ENCODE results near the gene HIF1A.

The HIF1A gene

DNA sequence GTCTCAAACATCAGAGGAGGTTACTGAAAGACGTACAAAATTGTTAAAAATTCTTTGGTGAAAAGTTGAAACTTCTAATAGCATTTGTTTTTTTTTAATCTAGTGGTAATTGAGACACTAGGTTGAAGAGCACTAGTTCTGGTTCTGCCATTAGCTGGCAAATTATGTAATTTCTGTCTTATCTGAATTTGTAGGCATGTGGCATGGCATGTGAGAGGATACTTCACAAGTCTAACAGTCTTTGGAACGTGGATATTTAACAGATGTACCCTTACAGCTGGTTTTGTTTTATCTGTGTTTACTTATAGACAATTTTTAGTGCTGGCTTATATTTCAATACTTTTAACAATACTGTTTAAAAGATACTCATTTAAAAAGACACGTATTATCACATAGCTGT, 72.9 kb downstream of the HIF1A start:
- TF ChIP-seq, protein P1, sequence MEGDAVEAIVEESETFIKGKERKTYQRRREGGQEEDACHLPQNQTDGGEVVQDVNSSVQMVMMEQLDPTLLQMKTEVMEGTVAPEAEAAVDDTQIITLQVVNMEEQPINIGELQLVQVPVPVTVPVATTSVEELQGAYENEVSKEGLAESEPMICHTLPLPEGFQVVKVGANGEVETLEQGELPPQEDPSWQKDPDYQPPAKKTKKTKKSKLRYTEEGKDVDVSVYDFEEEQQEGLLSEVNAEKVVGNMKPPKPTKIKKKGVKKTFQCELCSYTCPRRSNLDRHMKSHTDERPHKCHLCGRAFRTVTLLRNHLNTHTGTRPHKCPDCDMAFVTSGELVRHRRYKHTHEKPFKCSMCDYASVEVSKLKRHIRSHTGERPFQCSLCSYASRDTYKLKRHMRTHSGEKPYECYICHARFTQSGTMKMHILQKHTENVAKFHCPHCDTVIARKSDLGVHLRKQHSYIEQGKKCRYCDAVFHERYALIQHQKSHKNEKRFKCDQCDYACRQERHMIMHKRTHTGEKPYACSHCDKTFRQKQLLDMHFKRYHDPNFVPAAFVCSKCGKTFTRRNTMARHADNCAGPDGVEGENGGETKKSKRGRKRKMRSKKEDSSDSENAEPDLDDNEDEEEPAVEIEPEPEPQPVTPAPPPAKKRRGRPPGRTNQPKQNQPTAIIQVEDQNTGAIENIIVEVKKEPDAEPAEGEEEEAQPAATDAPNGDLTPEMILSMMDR (IDR thresholded peaks at IDR 0.05; ENCODE audit: control insufficient read depth, extremely low read depth, insufficient read depth) = no peak
- no peak overlapping the region for H3K4me3 ChIP-seq (ENCODE audit: low read depth, low read length)
- no peak for DNase-seq (ENCODE audit: low read depth)

DNA sequence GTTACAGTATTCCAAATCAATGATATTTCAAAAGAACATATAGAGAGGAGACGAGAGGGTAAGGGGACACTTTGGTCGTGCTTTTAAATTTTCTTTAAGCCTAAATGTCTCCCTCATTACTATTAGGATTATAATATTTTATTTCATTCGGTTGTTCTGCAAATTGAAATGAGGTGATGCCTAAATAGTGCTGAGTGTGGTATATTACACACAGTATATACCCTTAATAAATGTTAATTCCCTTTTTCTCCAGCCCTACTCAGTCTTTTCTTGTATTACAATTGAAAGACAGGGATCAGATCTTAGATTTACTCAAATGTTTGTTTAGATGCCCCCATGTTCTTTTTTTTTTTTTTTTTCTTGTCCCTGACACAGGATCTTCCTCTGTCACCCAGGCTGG, 74.6 kb downstream of the HIF1A start:
- TF ChIP-seq, protein P1 (IDR thresholded peaks at IDR 0.05; ENCODE audit: control insufficient read depth, extremely low read depth, insufficient read depth) = no peak
- DNase-seq (ENCODE audit: low read depth) = no peak
- H3K4me3 ChIP-seq (ENCODE audit: low read depth, low read length) = no peak overlapping the region

DNA sequence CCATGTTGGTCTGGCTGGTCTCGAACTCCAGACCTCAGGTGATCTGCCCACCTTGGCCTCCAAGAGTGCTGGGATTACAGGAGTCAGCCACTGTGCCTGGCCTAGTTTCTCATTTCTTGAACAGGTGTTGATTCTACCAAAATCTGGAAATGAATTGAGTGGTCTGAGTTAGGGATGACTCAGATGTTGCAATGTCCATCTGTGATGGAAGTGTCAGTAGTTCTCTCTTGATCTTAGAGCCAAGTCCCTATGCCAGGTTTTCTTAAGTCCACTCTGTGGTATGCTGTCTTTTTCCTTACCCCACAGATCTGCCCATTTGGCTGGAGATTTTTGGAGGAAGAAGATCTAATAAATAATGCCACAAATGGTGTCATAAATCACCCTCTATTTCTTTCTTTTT, 79.5 kb downstream of the HIF1A start:
- TF ChIP-seq, protein P1 (IDR thresholded peaks at IDR 0.05; ENCODE audit: control insufficient read depth, extremely low read depth, insufficient read depth) = no peak
- no peak for DNase-seq (ENCODE audit: low read depth)
- no peak overlapping the region for H3K4me3 ChIP-seq (ENCODE audit: low read depth, low read length)

DNA sequence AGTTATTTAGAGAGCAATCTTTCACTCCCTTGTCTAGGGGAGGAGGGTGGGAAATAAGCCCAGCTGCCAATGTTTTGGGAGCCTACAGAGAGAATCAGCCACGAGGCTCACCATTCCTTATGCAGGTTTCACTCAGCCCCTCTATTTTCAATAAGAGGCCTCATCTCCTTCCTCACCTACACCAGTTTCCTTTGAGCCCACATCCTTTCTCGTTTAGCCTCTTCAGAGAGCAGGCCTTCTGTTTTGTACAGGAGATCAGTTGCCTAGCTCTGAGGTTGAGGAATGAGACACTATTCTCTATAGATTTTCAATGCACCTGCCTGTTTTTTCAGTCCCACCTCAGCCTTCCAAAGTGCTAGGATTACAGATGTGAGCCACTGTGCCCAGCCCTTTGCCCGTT, 84.8 kb downstream of the HIF1A start:
- H3K4me3 ChIP-seq (ENCODE audit: low read depth, low read length) = no peak overlapping the region
- no peak for DNase-seq (ENCODE audit: low read depth)
- TF ChIP-seq, protein P1 (IDR thresholded peaks at IDR 0.05; ENCODE audit: control insufficient read depth, extremely low read depth, insufficient read depth) = no peak

DNA sequence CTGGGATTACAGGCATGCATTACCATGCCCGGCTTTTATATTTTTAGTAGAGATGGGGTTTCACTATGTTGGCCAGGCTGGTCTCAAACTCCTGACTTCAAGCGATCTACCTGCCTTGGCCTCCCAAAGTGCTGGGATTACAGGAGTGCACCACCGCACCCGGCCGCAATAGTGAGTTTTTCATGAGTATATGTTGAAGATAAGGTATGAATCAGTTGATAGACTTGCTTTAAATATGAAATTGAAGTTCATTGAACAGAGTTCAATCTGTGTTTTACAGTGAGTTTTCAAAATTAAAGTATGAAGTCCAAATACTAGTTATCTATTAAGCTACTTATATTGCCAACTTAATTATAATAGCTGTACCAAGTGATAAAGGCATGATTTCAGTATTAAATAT, 102.0 kb downstream of the HIF1A start:
- no peak for DNase-seq (ENCODE audit: low read depth)
- TF ChIP-seq, protein P1 (IDR thresholded peaks at IDR 0.05; ENCODE audit: control insufficient read depth, extremely low read depth, insufficient read depth) = no peak
- no peak overlapping the region for H3K4me3 ChIP-seq (ENCODE audit: low read depth, low read length)
